CD8-positive, alpha-beta memory T cell (primary cell): Measurements from ENCODE around the gene THAP6. TPM values are rescaled to one million over a fixed set of nuclear protein-coding genes. Genes with fewer than 3 reads are reported as not detected.
"Not testable (repeated sequence)": the region's sequence is repeated elsewhere in the genome, so short reads cannot be mapped to it uniquely, and the experiment has no call there.

Source experiments
- CTCF ChIA-PET: fragments of 350-600 bp; sonication (Branson Sonifier 250); formaldehyde crosslinking; loops from one replicate; lab custom pipeline; 2021; ENCODE audit warnings: antibody characterized with exemption; lab: Charles Lee
- POLR2A ChIA-PET: fragments of 350-600 bp; sonication (Branson Sonifier 250); formaldehyde crosslinking; loops from one replicate; lab custom pipeline; 2021; ENCODE audit warnings: antibody characterized with exemption; lab: Charles Lee
- DNase-seq, 5 donors: peaks; one replicate each; pipeline versions ENCODE4 v3.0.0 to v3.0.0-alpha.2; 2020 to 2022; ENCODE audit warnings: mixed read lengths in 1 of 5
- H3K27ac ChIP-seq: one replicate; pipeline ENCODE4 v1.7.0; 2013; ENCODE audit warnings: low read depth, mild to moderate bottlenecking, low read length, moderate library complexity
- H3K27me3 ChIP-seq: 2 replicates; pipeline ENCODE4 v1.7.0; 2013; ENCODE audit warnings: low read length, mild to moderate bottlenecking; ENCODE audit not compliant: insufficient read depth, poor library complexity, severe bottlenecking
- H3K36me3 ChIP-seq: 2 replicates; pipeline ENCODE4 v1.7.0; 2013; ENCODE audit warnings: mild to moderate bottlenecking, low read length, moderate library complexity; ENCODE audit not compliant: insufficient read depth
- H3K4me1 ChIP-seq: 2 replicates; pipeline ENCODE4 v1.7.0; 2013; ENCODE audit warnings: mild to moderate bottlenecking, low read length, moderate library complexity; ENCODE audit not compliant: insufficient read depth
- H3K4me3 ChIP-seq: 2 replicates; pipeline ENCODE4 v1.7.0; 2013; ENCODE audit warnings: mild to moderate bottlenecking, low read length
- H3K9me3 ChIP-seq: 2 replicates; pipeline ENCODE4 v1.7.0; 2013; ENCODE audit warnings: mild to moderate bottlenecking, low read length
- H3K27ac Mint-ChIP-seq, 8 donors: one replicate each; pipeline ENCODE4 v1.8.0; 2020 to 2021; ENCODE audit warnings: mixed read lengths in 8 of 8, mild to moderate bottlenecking in 6 of 8, inconsistent platforms in 3 of 8, moderate library complexity in 3 of 8
- H3K27me3 Mint-ChIP-seq, 2 donors: one replicate each; pipeline ENCODE4 v1.8.0; 2020 to 2021; ENCODE audit warnings: mixed read lengths in 2 of 2, mild to moderate bottlenecking in 1 of 2, moderate library complexity in 1 of 2
- H3K36me3 Mint-ChIP-seq, 3 donors: one replicate each; pipeline ENCODE4 v1.8.0; 2020 to 2021; ENCODE audit warnings: mixed read lengths in 3 of 3, inconsistent platforms in 1 of 3, mild to moderate bottlenecking in 1 of 3
- H3K4me1 Mint-ChIP-seq, 3 donors: one replicate each; pipeline ENCODE4 v1.8.0; 2020 to 2021; ENCODE audit warnings: mixed read lengths in 3 of 3, inconsistent platforms in 1 of 3, mild to moderate bottlenecking in 1 of 3
- H3K4me3 Mint-ChIP-seq, 7 donors: one replicate each; pipeline ENCODE4 v1.8.0; 2020 to 2021; ENCODE audit warnings: mixed read lengths in 7 of 7, mild to moderate bottlenecking in 6 of 7, moderate library complexity in 4 of 7, inconsistent platforms in 2 of 7
- H3K9me3 Mint-ChIP-seq, 5 donors: one replicate each; pipeline ENCODE4 v1.8.0; 2020 to 2022; ENCODE audit warnings: mixed read lengths in 5 of 5, mild to moderate bottlenecking in 3 of 5, moderate library complexity in 2 of 5, inconsistent platforms in 1 of 5
- polyA plus RNA-seq: library from polyadenylated mRNA; unstranded; fragments of 300-500 nt; fragmentation: Illumina TruSeq; gene quantifications from one replicate; pipeline ENCODE4 v1.2.3, GENCODE V29; 2021
- total RNA-seq, 2 experiments: library from RNA; stranded (reverse); gene quantifications; one replicate each; pipeline ENCODE4 v1.2.3, GENCODE V29; 2021

THAP6 gene
- total and polyA plus RNA-seq, 3 experiments from 2014 or later = 13.8 to 23.2 (median 22.7) TPM

DNA sequence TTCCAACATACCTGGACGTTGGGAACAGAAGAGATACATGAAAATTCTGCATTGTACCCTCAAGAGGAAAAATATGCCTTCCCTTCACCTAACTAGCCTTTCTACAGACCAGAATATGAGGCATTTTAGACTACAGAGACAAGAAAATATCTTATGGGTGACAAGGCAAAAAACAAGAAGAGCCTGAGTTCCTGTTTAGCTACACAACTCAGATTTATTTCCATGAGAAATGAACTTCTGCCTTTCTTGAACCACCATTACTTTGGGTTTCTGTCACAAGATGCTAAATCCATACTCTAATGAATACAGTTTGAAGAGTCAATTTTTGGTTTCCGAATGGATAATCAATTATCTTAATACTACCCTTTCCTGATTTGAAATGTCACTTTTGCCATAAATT lies 18.8 kb upstream of the THAP6 start:
- H3K27me3 Mint-ChIP-seq = no peaks in the 10 kb centered on the region
- peaks cover 27% of the 10 kb centered on the region for H3K36me3 ChIP-seq
- H3K4me1 ChIP-seq = no peaks in the 10 kb centered on the region
- H3K27ac ChIP-seq = no peak overlapping the region
- no peak overlapping the region for H3K4me3 Mint-ChIP-seq
- no peaks in the 10 kb centered on the region for H3K9me3 ChIP-seq
- H3K27ac Mint-ChIP-seq = peak overlapping the region in 6 of 8 donors; percentile 11 to 66 (median 35)
- peaks cover 22 to 88% (median 28%) of the 10 kb centered on the region in 3 donors for H3K36me3 Mint-ChIP-seq
- DNase-seq = no peak
- POLR2A ChIA-PET = no interaction called here
- peaks cover 52 to 61% (median 57%) of the 10 kb centered on the region in 3 donors for H3K4me1 Mint-ChIP-seq
- no peaks in the 10 kb centered on the region for H3K9me3 Mint-ChIP-seq
- no peak overlapping the region for H3K4me3 ChIP-seq
- CTCF ChIA-PET = no interaction called here
- no peaks in the 10 kb centered on the region for H3K27me3 ChIP-seq

DNA sequence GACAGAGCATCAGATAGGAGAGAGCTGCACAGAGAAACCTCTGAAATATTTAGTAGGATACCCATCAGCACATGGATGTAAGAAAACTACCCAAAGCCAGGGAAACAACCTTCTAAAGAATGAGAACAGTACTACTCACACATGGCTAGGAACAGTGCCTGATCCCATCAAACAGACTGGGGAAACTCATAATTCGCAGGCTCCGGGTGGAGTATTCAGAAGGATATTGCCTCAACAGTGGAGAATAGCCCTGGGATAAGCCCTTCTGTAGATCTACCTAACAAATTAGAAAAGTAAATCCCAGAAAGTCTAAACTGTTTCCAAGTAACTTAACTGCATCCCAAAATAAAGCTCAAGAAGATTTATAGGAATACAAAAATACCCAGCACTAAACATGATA lies 17.9 kb upstream of the THAP6 start:
- H3K27ac Mint-ChIP-seq = peak overlapping the region in 5 of 8 donors; percentile 24 to 71 (median 44)
- peaks cover 23% of the 10 kb centered on the region for H3K36me3 ChIP-seq

DNA sequence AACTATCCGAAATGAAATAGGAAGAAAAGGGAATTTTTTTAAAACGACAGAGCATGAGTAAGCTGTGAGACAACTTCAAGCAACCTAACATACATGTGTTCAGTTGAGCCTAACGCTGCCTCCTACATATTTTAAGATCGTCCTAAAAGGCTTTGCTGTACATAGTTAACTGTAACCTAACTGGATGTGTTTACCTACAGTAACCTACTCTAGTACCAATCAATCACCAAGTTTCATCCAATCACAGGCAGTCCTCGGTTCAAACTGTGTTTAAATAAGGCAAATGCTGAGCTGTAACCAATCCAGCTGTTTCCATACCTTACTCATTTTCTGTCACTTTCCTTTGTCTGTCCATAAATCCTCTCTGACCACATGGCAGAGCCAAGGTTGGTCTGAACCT lies 17.1 kb upstream of the THAP6 start:
- DNase-seq = no peak
- Histone ChIP-seq H3K36me3 (peaks cover 18% of the 10 kb centered on the region), H3K27me3 (no peaks in the 10 kb centered on the region), H3K4me3 (no peak overlapping the region), H3K27ac (no peak overlapping the region), H3K9me3 (no peaks in the 10 kb centered on the region), H3K4me1 (no peaks in the 10 kb centered on the region)
- H3K36me3 Mint-ChIP-seq = peaks cover 23 to 85% (median 23%) of the 10 kb centered on the region in 3 donors
- POLR2A ChIA-PET = no interaction called here
- no peak overlapping the region for H3K4me3 Mint-ChIP-seq
- H3K9me3 Mint-ChIP-seq = no peaks in the 10 kb centered on the region
- peak overlapping the region in 2 of 8 donors; percentile 1 to 26 for H3K27ac Mint-ChIP-seq
- no peaks in the 10 kb centered on the region for H3K27me3 Mint-ChIP-seq
- peaks cover 52 to 62% (median 61%) of the 10 kb centered on the region in 3 donors for H3K4me1 Mint-ChIP-seq
- CTCF ChIA-PET = no interaction called here

More for the DNA sequence above, 17.9 kb upstream of the THAP6 start:
- no peaks in the 10 kb centered on the region for H3K9me3 Mint-ChIP-seq
- H3K4me1 Mint-ChIP-seq = peaks cover 52 to 62% (median 60%) of the 10 kb centered on the region in 3 donors
- CTCF ChIA-PET = no interaction called here
- H3K4me3 Mint-ChIP-seq = no peak overlapping the region
- H3K36me3 Mint-ChIP-seq = peaks cover 23 to 86% (median 23%) of the 10 kb centered on the region in 3 donors
- Histone ChIP-seq H3K27ac (no peak overlapping the region), H3K4me1 (no peaks in the 10 kb centered on the region), H3K27me3 (no peaks in the 10 kb centered on the region), H3K9me3 (no peaks in the 10 kb centered on the region), H3K4me3 (no peak overlapping the region)
- H3K27me3 Mint-ChIP-seq = no peaks in the 10 kb centered on the region
- no peak for DNase-seq
- POLR2A ChIA-PET = interaction anchor here (0.5 kb wide), 1 partner anchor 874 kb away, joined by 3 read pairs; no protein-coding TSS in a partner anchor

DNA sequence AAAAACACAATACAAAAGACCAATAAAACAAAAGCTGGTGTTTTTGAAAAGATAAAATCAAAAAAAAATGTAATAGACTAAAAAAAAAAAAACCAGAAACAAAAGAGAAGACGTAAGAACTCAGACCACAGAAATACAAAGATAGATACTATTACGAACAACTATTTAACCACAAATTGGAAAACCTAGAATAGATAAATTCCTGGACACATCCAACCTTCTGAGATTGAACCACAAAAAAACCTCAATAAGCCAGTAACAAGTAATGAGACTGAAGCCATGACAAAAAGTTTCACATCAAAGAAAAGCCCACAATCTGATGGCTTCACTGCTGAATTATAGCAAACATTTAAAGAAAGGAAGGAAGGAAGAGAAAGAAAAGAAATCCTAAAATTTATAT lies 16.2 kb upstream of the THAP6 start:
- Histone ChIP-seq H3K36me3 (peaks cover 18% of the 10 kb centered on the region), H3K27me3 (no peaks in the 10 kb centered on the region), H3K4me3 (no peak overlapping the region), H3K27ac (no peak overlapping the region), H3K4me1 (no peaks in the 10 kb centered on the region), H3K9me3 (no peaks in the 10 kb centered on the region)
- no peaks in the 10 kb centered on the region for H3K27me3 Mint-ChIP-seq
- H3K36me3 Mint-ChIP-seq = peaks cover 23 to 84% (median 26%) of the 10 kb centered on the region in 3 donors
- ChIA-PET CTCF (no interaction called here), POLR2A (no interaction called here)
- no peaks in the 10 kb centered on the region for H3K9me3 Mint-ChIP-seq
- H3K4me3 Mint-ChIP-seq = peak overlapping the region in 1 of 7 donors; percentile 67
- no peak for DNase-seq
- peaks cover 52 to 64% (median 61%) of the 10 kb centered on the region in 3 donors for H3K4me1 Mint-ChIP-seq
- peak overlapping the region in 5 of 8 donors; percentile 1 to 47 (median 24) for H3K27ac Mint-ChIP-seq

DNA sequence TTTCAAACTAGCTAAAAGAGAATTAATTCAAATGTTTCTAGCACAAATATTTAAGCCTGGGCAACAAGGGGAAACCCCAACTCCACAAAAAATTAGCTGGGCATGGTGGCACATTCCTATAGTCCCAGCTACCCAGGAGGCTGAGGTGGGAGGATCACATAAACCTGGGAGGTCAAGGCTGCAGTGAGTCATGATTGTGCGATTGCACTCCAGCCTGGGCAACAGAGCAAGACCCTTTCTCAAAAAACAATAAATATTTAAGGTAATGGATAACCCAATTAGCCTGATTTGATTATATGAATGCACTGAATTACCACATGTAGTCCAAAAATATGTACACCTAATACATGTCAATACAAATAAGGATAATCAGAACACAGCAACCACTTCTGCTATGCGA lies 14.4 kb upstream of the THAP6 start:
- Histone ChIP-seq H3K4me3 (no peak overlapping the region), H3K27ac (no peak overlapping the region), H3K36me3 (peaks cover 21% of the 10 kb centered on the region), H3K9me3 (no peaks in the 10 kb centered on the region), H3K4me1 (no peaks in the 10 kb centered on the region), H3K27me3 (no peaks in the 10 kb centered on the region)
- CTCF ChIA-PET = no interaction called here
- Mint-ChIP-seq H3K27me3 (no peaks in the 10 kb centered on the region), H3K4me3 (no peak overlapping the region), H3K4me1 (peaks cover 47 to 65% (median 48%) of the 10 kb centered on the region in 3 donors), H3K36me3 (peaks cover 26 to 87% (median 26%) of the 10 kb centered on the region in 3 donors), H3K9me3 (no peaks in the 10 kb centered on the region), H3K27ac (peak overlapping the region in 1 of 8 donors; percentile 66)
- DNase-seq = no peak
- POLR2A ChIA-PET = no interaction called here

DNA sequence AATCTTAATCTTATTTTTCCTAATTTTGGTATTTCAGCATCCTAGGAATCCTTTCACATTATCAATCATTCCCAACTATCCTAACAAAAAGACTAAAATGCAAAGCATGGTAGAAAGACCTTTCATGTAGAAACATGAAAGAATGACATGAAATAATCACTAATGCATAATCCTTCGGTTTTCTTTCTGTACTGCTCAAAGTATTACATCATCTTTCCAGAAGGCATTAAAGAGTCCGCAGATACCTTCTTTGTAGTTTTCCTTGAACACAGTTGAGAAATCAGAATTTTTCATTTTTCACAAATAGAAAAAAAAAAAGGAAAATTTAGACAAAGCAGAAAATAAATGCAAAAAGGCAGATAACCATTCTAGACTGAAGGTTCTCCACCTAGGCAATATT lies 11.6 kb upstream of the THAP6 start:
- H3K9me3 Mint-ChIP-seq = no peaks in the 10 kb centered on the region
- H3K4me3 Mint-ChIP-seq = no peak overlapping the region
- no peak for DNase-seq
- H3K27ac Mint-ChIP-seq = no peak overlapping the region
- H3K36me3 Mint-ChIP-seq = peaks cover 26 to 88% (median 33%) of the 10 kb centered on the region in 3 donors
- H3K4me1 Mint-ChIP-seq = peaks cover 40 to 58% (median 40%) of the 10 kb centered on the region in 3 donors
- no peaks in the 10 kb centered on the region for H3K27me3 Mint-ChIP-seq
- H3K27ac ChIP-seq = no peak overlapping the region
- H3K4me3 ChIP-seq = no peak overlapping the region
- POLR2A ChIA-PET = no interaction called here
- H3K27me3 ChIP-seq = no peaks in the 10 kb centered on the region
- CTCF ChIA-PET = no interaction called here
- H3K4me1 ChIP-seq = peaks cover 6% of the 10 kb centered on the region
- no peaks in the 10 kb centered on the region for H3K9me3 ChIP-seq
- H3K36me3 ChIP-seq = peaks cover 8% of the 10 kb centered on the region

DNA sequence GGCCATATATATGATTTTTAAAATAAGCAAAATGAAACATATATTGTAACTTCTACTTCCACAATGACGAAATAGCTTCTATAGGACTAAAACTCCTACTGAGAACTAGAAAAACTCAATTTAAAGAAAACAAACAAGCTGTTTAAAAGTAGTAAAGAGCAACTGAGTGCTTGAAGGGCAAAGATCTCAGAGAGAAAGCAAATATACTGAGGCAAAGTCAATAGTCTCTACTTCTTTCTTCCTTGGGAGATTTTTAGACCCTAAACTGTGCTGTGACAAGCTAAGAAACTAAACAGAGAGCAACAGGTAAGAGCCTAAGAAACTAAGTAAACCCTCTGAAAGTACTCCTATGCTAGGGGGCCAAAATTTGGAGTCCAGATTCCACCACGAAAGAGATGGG lies 8.6 kb upstream of the THAP6 start:
- peaks cover 24 to 37% (median 35%) of the 10 kb centered on the region in 3 donors for H3K4me1 Mint-ChIP-seq
- peak overlapping the region in 5 of 8 donors; percentile 31 to 81 (median 37) for H3K27ac Mint-ChIP-seq
- ChIA-PET CTCF (interaction anchor here (1.3 kb wide), 1 partner anchor 9 kb away, joined by 3 read pairs; the partner anchor contains the start of genes RCHY1 and THAP6), POLR2A (no interaction called here)
- Histone ChIP-seq H3K36me3 (peaks cover 8% of the 10 kb centered on the region), H3K4me1 (peaks cover 14% of the 10 kb centered on the region), H3K27ac (no peak overlapping the region), H3K27me3 (no peaks in the 10 kb centered on the region), H3K4me3 (no peak overlapping the region), H3K9me3 (no peaks in the 10 kb centered on the region)
- no peaks in the 10 kb centered on the region for H3K27me3 Mint-ChIP-seq
- no peak overlapping the region for H3K4me3 Mint-ChIP-seq
- H3K9me3 Mint-ChIP-seq = no peaks in the 10 kb centered on the region
- DNase-seq = no peak
- peaks cover 3 to 72% (median 20%) of the 10 kb centered on the region in 3 donors for H3K36me3 Mint-ChIP-seq

DNA sequence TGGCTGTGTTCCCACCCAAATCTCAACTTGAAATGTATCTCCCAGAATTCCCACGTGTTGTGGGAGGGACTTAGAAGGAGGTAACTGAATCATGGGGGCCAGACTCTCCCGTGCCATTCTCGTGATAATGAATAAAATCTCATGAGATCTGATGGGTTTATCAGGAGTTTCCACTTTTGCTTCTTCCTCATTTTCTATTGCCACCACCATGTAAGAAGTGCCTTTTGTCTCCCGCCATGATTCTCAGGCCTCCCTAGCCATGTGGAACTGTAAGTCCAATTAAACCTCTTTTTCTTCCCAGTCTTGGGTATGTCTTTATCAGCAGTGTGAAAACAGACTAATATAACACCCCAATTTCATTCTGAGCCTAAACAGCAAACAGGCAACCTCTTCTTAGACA lies 4.7 kb upstream of the THAP6 start:
- H3K27me3 Mint-ChIP-seq, H3K9me3 Mint-ChIP-seq, H3K27ac ChIP-seq, H3K9me3 ChIP-seq, H3K4me3 ChIP-seq, CTCF ChIA-PET, H3K27me3 ChIP-seq, H3K36me3 ChIP-seq, DNase-seq: not testable (repeated sequence)
- POLR2A ChIA-PET = interaction anchor here (0.6 kb wide), 1 partner anchor 223 kb away, joined by 4 read pairs; no protein-coding TSS in a partner anchor
- H3K4me1 Mint-ChIP-seq = peaks cover 21 to 46% (median 28%) of the 10 kb centered on the region in 3 donors
- H3K27ac Mint-ChIP-seq = peak overlapping the region; percentile 8 to 83 (median 54)
- peaks cover 44% of the 10 kb centered on the region for H3K4me1 ChIP-seq
- peak overlapping the region in 5 of 7 donors; percentile 35 to 57 (median 42) for H3K4me3 Mint-ChIP-seq
- peaks cover 0 to 53% (median 14%) of the 10 kb centered on the region in 3 donors for H3K36me3 Mint-ChIP-seq
